MM.1S (cell line): Measurements from ENCODE around the gene AFG1L.

Source experiments
- DNase-seq: peaks from one replicate; pipeline ENCODE4 v3.0.0-alpha.2; 2015
- H2AFZ ChIP-seq: fragments of 300-600 bp; sonication (generic); 2 replicates; pipeline ENCODE4 v1.6.0; 2016; ENCODE audit warnings: antibody characterized with exemption, low read length
- H3F3A ChIP-seq: fragments of 300-600 bp; sonication (generic); 2 replicates; pipeline ENCODE4 v1.6.1; 2016; ENCODE audit warnings: mild to moderate bottlenecking, antibody characterized with exemption, low read length, moderate library complexity, mixed read lengths; ENCODE audit not compliant: insufficient read depth
- H3K27ac ChIP-seq: fragments of 300-600 bp; sonication (generic); 2 replicates; pipeline ENCODE4 v1.5.1; 2016; ENCODE audit warnings: mild to moderate bottlenecking, low read length
- H3K27me3 ChIP-seq: fragments of 300-600 bp; sonication (generic); replicated peaks from 2 replicates; pipeline ENCODE4 v1.6.0; 2016; ENCODE audit warnings: low read length; ENCODE audit not compliant: insufficient read depth
- H3K36me3 ChIP-seq: fragments of 300-600 bp; sonication (generic); replicated peaks from 2 replicates; pipeline ENCODE4 v1.6.1; 2016; ENCODE audit warnings: mild to moderate bottlenecking, low read length, mixed read lengths; ENCODE audit not compliant: insufficient read depth
- H3K4me1 ChIP-seq: fragments of 300-600 bp; sonication (generic); 2 replicates; pipeline ENCODE4 v1.6.1; 2016; ENCODE audit warnings: low read length, mixed read lengths
- H3K4me2 ChIP-seq: fragments of 300-600 bp; sonication (generic); 2 replicates; pipeline ENCODE4 v1.6.0; 2016; ENCODE audit warnings: low read depth, low read length
- H3K4me3 ChIP-seq: fragments of 300-600 bp; sonication (generic); 2 replicates; pipeline ENCODE4 v1.5.1; 2016; ENCODE audit warnings: low read length, mixed read lengths
- H3K79me2 ChIP-seq: fragments of 300-600 bp; sonication (generic); 2 replicates; pipeline ENCODE4 v1.6.1; 2016; ENCODE audit warnings: mixed run types, low read length, mixed read lengths
- H3K9ac ChIP-seq: fragments of 300-600 bp; sonication (generic); 2 replicates; pipeline ENCODE4 v1.6.1; 2016; ENCODE audit warnings: low read length, mixed read lengths
- H3K9me2 ChIP-seq: fragments of 300-600 bp; sonication (generic); replicated peaks from 2 replicates; pipeline ENCODE4 v1.6.1; 2016; ENCODE audit warnings: mild to moderate bottlenecking, low read length, mixed read lengths; ENCODE audit not compliant: insufficient read depth
- H3K9me3 ChIP-seq: fragments of 300-600 bp; sonication (generic); replicated peaks from 2 replicates; pipeline ENCODE4 v1.6.1; 2016; ENCODE audit warnings: mild to moderate bottlenecking, low read length, mixed read lengths; ENCODE audit not compliant: insufficient read depth
- H4K20me1 ChIP-seq: fragments of 300-600 bp; sonication (generic); 2 replicates; pipeline ENCODE4 v1.6.1; 2016; ENCODE audit warnings: mild to moderate bottlenecking, low read length, moderate library complexity, mixed read lengths; ENCODE audit not compliant: insufficient read depth
- EZH2 ChIP-seq: fragments of 300-600 bp; sonication (generic); optimal IDR thresholded peaks from 2 replicates; pipeline ENCODE3; 2017; ENCODE audit warnings: low read depth, mild to moderate bottlenecking, antibody characterized with exemption, low read length, mixed read lengths
- EZH2phosphoT487 ChIP-seq: fragments of 300-600 bp; sonication (generic); IDR thresholded peaks from 2 replicates; pipeline ENCODE4 v1.6.1; 2018; ENCODE audit warnings: antibody characterized with exemption, low read length
- TF ChIP-seq, protein P1 (sequence below): fragments of 300-600 bp; sonication (generic); IDR thresholded peaks from 2 replicates; pipeline ENCODE4 v1.5.1; 2016; ENCODE audit warnings: antibody characterized with exemption, low read length, mixed read lengths

Gene AFG1L

DNA sequence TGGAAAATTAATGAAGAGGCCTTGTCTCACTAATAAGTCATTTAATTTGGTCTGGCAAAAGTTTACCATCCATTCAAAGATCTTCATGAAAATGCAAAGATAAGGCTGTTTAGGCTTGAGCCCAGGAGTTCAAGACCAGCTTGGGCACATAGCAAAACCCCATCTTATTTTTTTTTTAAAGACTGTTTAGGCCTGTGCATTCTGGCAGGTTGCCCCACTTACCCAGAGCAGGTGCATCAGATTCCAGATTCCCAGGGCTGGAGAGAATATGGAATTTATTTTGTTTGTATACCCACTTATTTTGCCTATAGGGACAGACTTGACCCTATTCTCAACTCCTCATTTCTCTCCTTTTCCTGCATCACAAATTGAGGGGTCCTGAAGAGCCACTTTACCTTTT is 271.6 kb downstream of the AFG1L start:
- Histone ChIP-seq H4K20me1 (peaks cover 51% of the 10 kb centered on the region), H3K4me2 (peak overlapping the region; percentile 84), H3K79me2 (peaks cover 100% of the 10 kb centered on the region)

DNA sequence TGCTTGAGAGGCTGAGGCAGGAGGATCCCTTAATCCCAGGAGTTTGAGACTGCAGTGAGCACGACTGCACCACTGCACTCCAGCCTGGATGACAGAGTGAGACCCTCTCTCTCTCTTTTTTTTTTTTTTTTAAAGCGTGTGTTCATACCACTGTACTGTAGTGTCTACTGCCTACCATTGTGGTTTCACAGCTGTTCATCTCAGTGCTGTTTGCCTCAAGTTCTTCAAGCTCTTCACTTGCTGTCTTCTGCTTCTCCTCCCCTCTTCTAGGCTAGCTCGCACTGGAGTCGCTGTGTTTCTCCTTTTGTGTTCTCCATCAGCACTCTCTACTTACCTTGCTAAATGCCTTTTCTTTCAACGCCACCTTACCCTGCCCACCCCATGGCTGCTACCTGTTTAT is 273.2 kb downstream of the AFG1L start:
- Histone ChIP-seq H3F3A (peaks cover 89% of the 10 kb centered on the region), H3K27ac (peak overlapping the region; percentile 96; the same call in 1 of the 2 replicates), H3K4me1 (peaks cover 48% of the 10 kb centered on the region), H3K9me3 (no peaks in the 10 kb centered on the region), H3K36me3 (peaks cover 48% of the 10 kb centered on the region), H2AFZ (no peak overlapping the region), H3K4me3 (peak overlapping the region; percentile 33), H3K9me2 (no peaks in the 10 kb centered on the region), H3K4me2 (peak overlapping the region; percentile 64), H3K9ac (peak overlapping the region; percentile 24; the same call in 1 of the 2 replicates), H3K27me3 (no peaks in the 10 kb centered on the region), H4K20me1 (peaks cover 58% of the 10 kb centered on the region), H3K79me2 (peaks cover 100% of the 10 kb centered on the region)
- DNase-seq, result peak; percentile 56
- TF ChIP-seq EZH2 (no peak), EZH2phosphoT487 (no peak)
- TF ChIP-seq, protein P1, sequence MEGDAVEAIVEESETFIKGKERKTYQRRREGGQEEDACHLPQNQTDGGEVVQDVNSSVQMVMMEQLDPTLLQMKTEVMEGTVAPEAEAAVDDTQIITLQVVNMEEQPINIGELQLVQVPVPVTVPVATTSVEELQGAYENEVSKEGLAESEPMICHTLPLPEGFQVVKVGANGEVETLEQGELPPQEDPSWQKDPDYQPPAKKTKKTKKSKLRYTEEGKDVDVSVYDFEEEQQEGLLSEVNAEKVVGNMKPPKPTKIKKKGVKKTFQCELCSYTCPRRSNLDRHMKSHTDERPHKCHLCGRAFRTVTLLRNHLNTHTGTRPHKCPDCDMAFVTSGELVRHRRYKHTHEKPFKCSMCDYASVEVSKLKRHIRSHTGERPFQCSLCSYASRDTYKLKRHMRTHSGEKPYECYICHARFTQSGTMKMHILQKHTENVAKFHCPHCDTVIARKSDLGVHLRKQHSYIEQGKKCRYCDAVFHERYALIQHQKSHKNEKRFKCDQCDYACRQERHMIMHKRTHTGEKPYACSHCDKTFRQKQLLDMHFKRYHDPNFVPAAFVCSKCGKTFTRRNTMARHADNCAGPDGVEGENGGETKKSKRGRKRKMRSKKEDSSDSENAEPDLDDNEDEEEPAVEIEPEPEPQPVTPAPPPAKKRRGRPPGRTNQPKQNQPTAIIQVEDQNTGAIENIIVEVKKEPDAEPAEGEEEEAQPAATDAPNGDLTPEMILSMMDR, result no peak

More for the DNA sequence above, 271.6 kb downstream of the AFG1L start:
- Histone ChIP-seq H3F3A (peaks cover 89% of the 10 kb centered on the region), H3K27me3 (no peaks in the 10 kb centered on the region), H3K9ac (peak overlapping the region; percentile 100), H3K9me2 (no peaks in the 10 kb centered on the region), H3K4me3 (peak overlapping the region; percentile 99), H3K4me1 (peaks cover 35% of the 10 kb centered on the region), H2AFZ (no peak overlapping the region), H3K27ac (peak overlapping the region; percentile 96), H3K36me3 (peaks cover 46% of the 10 kb centered on the region), H3K9me3 (no peaks in the 10 kb centered on the region)
- TF ChIP-seq, protein P1, result no peak
- TF ChIP-seq EZH2, result no peak
- TF ChIP-seq EZH2phosphoT487, result no peak
- no peak for DNase-seq

DNA sequence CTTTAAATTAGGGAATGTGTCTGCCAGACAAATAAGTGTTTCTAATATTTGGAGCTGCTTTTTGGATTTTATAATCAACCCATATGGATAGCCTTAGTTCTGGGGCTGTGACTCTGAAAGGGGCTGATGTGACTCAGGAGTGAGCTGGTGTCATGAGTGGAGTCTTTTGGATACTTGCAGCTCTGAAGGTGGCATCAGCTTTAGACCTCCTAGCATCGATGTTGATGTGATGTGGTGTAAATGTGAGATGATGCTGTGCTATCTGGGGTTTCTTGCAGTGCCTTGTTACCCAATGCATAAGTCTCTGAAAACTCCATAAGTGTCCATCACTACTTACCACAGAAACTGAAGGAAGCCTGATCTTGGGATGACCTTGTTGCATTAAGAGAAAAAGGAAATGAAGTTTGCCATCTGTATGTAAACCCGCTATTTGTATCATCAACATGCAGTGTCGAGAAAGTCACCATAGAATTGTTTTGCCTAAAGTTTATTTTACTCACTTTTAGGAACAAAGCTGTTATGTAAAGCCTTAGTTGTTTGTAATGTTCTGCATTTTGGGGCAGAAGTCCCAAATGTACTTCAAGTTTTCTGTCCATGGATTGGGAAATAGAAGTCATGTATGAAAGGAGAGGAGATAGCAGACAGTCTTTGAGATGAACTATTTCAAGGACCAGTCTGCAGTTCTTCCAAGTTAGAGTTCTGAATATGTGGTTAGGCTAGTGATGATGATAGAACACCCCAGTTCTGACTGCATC is 273.9 kb downstream of the AFG1L start:
- Histone ChIP-seq H3K9me3 (no peaks in the 10 kb centered on the region), H3K4me1 (peaks cover 48% of the 10 kb centered on the region), H3K4me3 (peak overlapping the region; percentile 33), H3F3A (peaks cover 86% of the 10 kb centered on the region), H3K36me3 (peaks cover 45% of the 10 kb centered on the region), H3K27me3 (no peaks in the 10 kb centered on the region), H3K4me2 (peak overlapping the region; percentile 64), H3K9me2 (no peaks in the 10 kb centered on the region), H2AFZ (no peak overlapping the region), H4K20me1 (peaks cover 58% of the 10 kb centered on the region), H3K9ac (peak overlapping the region; percentile 24; the same call in 1 of the 2 replicates), H3K79me2 (peaks cover 100% of the 10 kb centered on the region), H3K27ac (peak overlapping the region; percentile 96; the same call in 1 of the 2 replicates)
- no peak for DNase-seq
- TF ChIP-seq, protein P1, result no peak
- no peak for TF ChIP-seq EZH2phosphoT487
- TF ChIP-seq EZH2, result no peak
